A549 treated with dexamethasone at 1 μM for 4 hours (cell line): ENCODE results near the gene FAM236A. TPM values are rescaled to one million over a fixed set of nuclear protein-coding genes. Genes with fewer than 3 reads are reported as not detected.

ENCODE experiments used
- total RNA-seq: library from RNA; stranded (reverse); fragments of 200-300 nt; extraction: Qiagen RNA extraction; gene quantifications from 5 replicates; pipeline ENCODE4 v1.2.3, GENCODE V29; 2022

The FAM236A gene
- total RNA-seq = not detected in 5 replicates

GRCh38 chrX:72937906-72938305 is at the start of gene FAM236A:
FAM236A (plus strand) TSS chrX:72938206; CDS start chrX:72938263, 57 bp downstream.

GRCh38 chrX:72912315-72912714 is 25.7 kb upstream of the FAM236A start, which contains the start of gene FAM236C:
FAM236C (plus strand) TSS chrX:72912615; CDS start chrX:72912715, 100 bp downstream.

GRCh38 chrX:72943819-72944169 is 5.8 kb downstream of the FAM236A start, which contains the start of gene DMRTC1:
DMRTC1 (minus strand) TSS chrX:72943837; CDS start chrX:72875694, 68,143 bp downstream.

Other genes starting within 250 kb of the FAM236A start
- gene PHKA1, start 223.9 kb upstream of the FAM236A start, total RNA-seq = 23.5 to 33.3 TPM (median 30.8 TPM) in 5 replicates
- not detected in 5 replicates for gene DMRTC1B, start 161.3 kb upstream of the FAM236A start, total RNA-seq
- not detected in 5 replicates for gene FAM236B, start 155.5 kb upstream of the FAM236A start, total RNA-seq
- gene FAM236D, start 130.0 kb upstream of the FAM236A start, total RNA-seq = not detected in 5 replicates
- not detected in 5 replicates for gene FAM236C, start 25.6 kb upstream of the FAM236A start, total RNA-seq
- not detected in 5 replicates for gene DMRTC1, start 5.6 kb downstream of the FAM236A start, total RNA-seq
- not detected in 5 replicates for gene PABPC1L2B, start 64.7 kb downstream of the FAM236A start, total RNA-seq
- gene PABPC1L2A, start 141.3 kb downstream of the FAM236A start, total RNA-seq = not detected in 5 replicates